Activated CD8-positive, alpha-beta T cell treated with anti-CD3 and anti-CD28 coated beads, Interleukin-2, amount 10 ng/mL, durations not matched to agents 7 days and 5 days (primary cell): ENCODE data around the gene ATP13A2. TPM values are rescaled to one million over a fixed set of nuclear protein-coding genes. Genes with fewer than 3 reads are reported as not detected.

Experiments
- ATAC-seq: fragments of 150-1000 bp; cut with Tn5 transposase; one replicate; pipeline ENCODE4 v1.10.0; 2021; ENCODE audit warnings: moderate library complexity
- CTCF ChIA-PET: fragments of 350-600 bp; sonication (Branson Sonifier 250); formaldehyde crosslinking; loops from one replicate; lab custom pipeline; 2021; ENCODE audit warnings: antibody characterized with exemption; lab: Charles Lee
- POLR2A ChIA-PET: fragments of 350-600 bp; sonication (Branson Sonifier 250); formaldehyde crosslinking; loops from one replicate; lab custom pipeline; 2021; ENCODE audit warnings: antibody characterized with exemption; lab: Charles Lee
- DNase-seq: peaks from one replicate; pipeline ENCODE4 v3.0.0-alpha.2; 2020
- H3K27ac Mint-ChIP-seq: one replicate; pipeline ENCODE4 v1.8.0; 2021; ENCODE audit warnings: mild to moderate bottlenecking, mixed read lengths
- H3K27me3 Mint-ChIP-seq: one replicate; pipeline ENCODE4 v1.8.0; 2021; ENCODE audit warnings: low read depth, mixed read lengths
- H3K36me3 Mint-ChIP-seq: one replicate; pipeline ENCODE4 v1.8.0; 2021; ENCODE audit warnings: low read depth, mixed read lengths
- H3K4me1 Mint-ChIP-seq: one replicate; pipeline ENCODE4 v1.8.0; 2021; ENCODE audit warnings: low read depth, mixed read lengths
- H3K4me3 Mint-ChIP-seq: one replicate; pipeline ENCODE4 v1.8.0; 2021; ENCODE audit warnings: mild to moderate bottlenecking, mixed read lengths
- H3K9me3 Mint-ChIP-seq: one replicate; pipeline ENCODE4 v1.8.0; 2022; ENCODE audit warnings: mixed read lengths; ENCODE audit not compliant: insufficient read depth
- total RNA-seq, 2 experiments: library from RNA; stranded (reverse); gene quantifications; one replicate each; pipeline ENCODE4 v1.2.3, GENCODE V29; 2021

ATP13A2 gene
- total RNA-seq, 2 experiments from 2014 or later, result 42.7 to 51.4 TPM

GRCh38 chr1:16984717-16985116 is 27.0 kb downstream of the ATP13A2 start:
- no peak for ATAC-seq
- Mint-ChIP-seq H3K27me3 (peaks cover 16% of the 10 kb centered on the region), H3K27ac (no peak overlapping the region), H3K9me3 (no peaks in the 10 kb centered on the region), H3K4me1 (peaks cover 9% of the 10 kb centered on the region), H3K4me3 (no peak overlapping the region), H3K36me3 (peaks cover 4% of the 10 kb centered on the region)
- no peak for DNase-seq
- ChIA-PET CTCF (interaction anchor here (2.4 kb wide), 1 partner anchor 23 kb away, joined by 8 read pairs; no protein-coding TSS in a partner anchor), POLR2A (no interaction called here)

GRCh38 chr1:16983649-16984048 is 28.1 kb downstream of the ATP13A2 start:
- Mint-ChIP-seq H3K4me1 (peaks cover 9% of the 10 kb centered on the region), H3K36me3 (peaks cover 4% of the 10 kb centered on the region), H3K4me3 (no peak overlapping the region), H3K9me3 (no peaks in the 10 kb centered on the region), H3K27me3 (peaks cover 20% of the 10 kb centered on the region), H3K27ac (no peak overlapping the region)
- POLR2A ChIA-PET, result interaction anchor here (0.7 kb wide), 1 partner anchor 35 kb away, joined by 4 read pairs; no protein-coding TSS in a partner anchor
- ATAC-seq (no peak), DNase-seq (no peak)
- CTCF ChIA-PET, result no interaction called here

- DNase-seq (no peak), ATAC-seq (no peak)
- Mint-ChIP-seq H3K27me3 (peaks cover 20% of the 10 kb centered on the region), H3K36me3 (peaks cover 2% of the 10 kb centered on the region), H3K9me3 (no peaks in the 10 kb centered on the region), H3K4me1 (peaks cover 9% of the 10 kb centered on the region), H3K27ac (no peak overlapping the region), H3K4me3 (no peak overlapping the region)
- ChIA-PET CTCF (no interaction called here), POLR2A (interaction anchor here (0.7 kb wide), 1 partner anchor 36 kb away, joined by 4 read pairs; no protein-coding TSS in a partner anchor)
Observed at GRCh38 chr1:16982902-16983301, 28.8 kb downstream of the ATP13A2 start.

GRCh38 chr1:16981269-16981849 is 30.4 kb downstream of the ATP13A2 start:
- no peak for ATAC-seq
- ChIA-PET POLR2A (no interaction called here), CTCF (interaction anchor here (0.8 to 0.9 kb wide), 2 partner anchors 39 to 59 kb away, joined by 3 to 4 read pairs; partner anchors contain the start of gene CROCC)
- peaks cover 20% of the 10 kb centered on the region for H3K27me3 Mint-ChIP-seq
- H3K27ac Mint-ChIP-seq, result no peak overlapping the region
- no peak overlapping the region for H3K4me3 Mint-ChIP-seq
- no peaks in the 10 kb centered on the region for H3K9me3 Mint-ChIP-seq
- DNase-seq, result no peak
- peaks cover 9% of the 10 kb centered on the region for H3K4me1 Mint-ChIP-seq
- no peaks in the 10 kb centered on the region for H3K36me3 Mint-ChIP-seq

- Mint-ChIP-seq H3K27ac (no peak within 1 kb of the TSS), H3K9me3 (no peaks in the 10 kb centered on the region), H3K4me1 (peaks cover 9% of the 10 kb centered on the region), H3K4me3 (no peak within 1 kb of the TSS), H3K36me3 (no peaks in the 10 kb centered on the region), H3K27me3 (peaks cover 20% of the 10 kb centered on the region)
- DNase-seq (no peak), ATAC-seq (peak; percentile 29)
- CTCF ChIA-PET, result interaction anchor here (0.7 to 0.9 kb wide), 2 partner anchors 59 to 67 kb away, joined by 3 read pairs; partner anchors contain the start of gene CROCC
- POLR2A ChIA-PET, result no interaction called here
Observed at GRCh38 chr1:16980473-16981268, 31.1 kb downstream of the ATP13A2 start, which contains the start of gene MFAP2. TSS of gene MFAP2 (minus strand) at chr1:16980620. CDS start at chr1:16978273, 2,347 bp downstream.

GRCh38 chr1:16979475-16980327 is 32.0 kb downstream of the ATP13A2 start:
- CTCF ChIA-PET, result interaction anchor here (0.7 to 2.4 kb wide), 2 partner anchors 19 to 68 kb away, joined by 3 to 16 read pairs; no protein-coding TSS in a partner anchor
- no peak overlapping the region for H3K4me3 Mint-ChIP-seq
- ATAC-seq (no peak), DNase-seq (no peak)
- peaks cover 20% of the 10 kb centered on the region for H3K27me3 Mint-ChIP-seq
- no peaks in the 10 kb centered on the region for H3K9me3 Mint-ChIP-seq
- POLR2A ChIA-PET, result no interaction called here
- H3K4me1 Mint-ChIP-seq, result peaks cover 9% of the 10 kb centered on the region
- H3K36me3 Mint-ChIP-seq, result no peaks in the 10 kb centered on the region
- H3K27ac Mint-ChIP-seq, result no peak overlapping the region

GRCh38 chr1:16978567-16979474 is 32.9 kb downstream of the ATP13A2 start:
- H3K4me3 Mint-ChIP-seq, result no peak overlapping the region
- ChIA-PET CTCF (interaction anchor here (2.4 kb wide), 1 partner anchor 18 kb away, joined by 16 read pairs; no protein-coding TSS in a partner anchor), POLR2A (interaction anchor here (0.8 kb wide), 1 partner anchor 35 kb away, joined by 3 read pairs; no protein-coding TSS in a partner anchor)
- H3K36me3 Mint-ChIP-seq, result no peaks in the 10 kb centered on the region
- H3K4me1 Mint-ChIP-seq, result peaks cover 9% of the 10 kb centered on the region
- ATAC-seq, result no peak
- H3K9me3 Mint-ChIP-seq, result no peaks in the 10 kb centered on the region
- H3K27me3 Mint-ChIP-seq, result peaks cover 20% of the 10 kb centered on the region
- no peak for DNase-seq
- no peak overlapping the region for H3K27ac Mint-ChIP-seq

- POLR2A ChIA-PET, result interaction anchor here (0.8 kb wide), 1 partner anchor 36 kb away, joined by 3 read pairs; no protein-coding TSS in a partner anchor
- CTCF ChIA-PET, result interaction anchor here (0.7 to 2.4 kb wide), 2 partner anchors 11 to 17 kb away, joined by 3 to 16 read pairs; no protein-coding TSS in a partner anchor
- H3K9me3 Mint-ChIP-seq, result no peaks in the 10 kb centered on the region
Observed at GRCh38 chr1:16978139-16978538, 33.6 kb downstream of the ATP13A2 start.

GRCh38 chr1:16977377-16977776 is 34.4 kb downstream of the ATP13A2 start:
- DNase-seq, result no peak
- Mint-ChIP-seq H3K36me3 (no peaks in the 10 kb centered on the region), H3K9me3 (no peaks in the 10 kb centered on the region), H3K4me3 (no peak overlapping the region), H3K4me1 (peaks cover 9% of the 10 kb centered on the region), H3K27me3 (peaks cover 17% of the 10 kb centered on the region), H3K27ac (no peak overlapping the region)
- ChIA-PET POLR2A (interaction anchor here (0.8 kb wide), 1 partner anchor 37 kb away, joined by 3 read pairs; no protein-coding TSS in a partner anchor), CTCF (interaction anchor here (2.4 kb wide), 1 partner anchor 17 kb away, joined by 16 read pairs; no protein-coding TSS in a partner anchor)
- no peak for ATAC-seq

More at GRCh38 chr1:16978139-16978538, 33.6 kb downstream of the ATP13A2 start:
- H3K36me3 Mint-ChIP-seq, result no peaks in the 10 kb centered on the region
- H3K27ac Mint-ChIP-seq, result no peak overlapping the region
- peaks cover 9% of the 10 kb centered on the region for H3K4me1 Mint-ChIP-seq
- peaks cover 20% of the 10 kb centered on the region for H3K27me3 Mint-ChIP-seq
- H3K4me3 Mint-ChIP-seq, result no peak overlapping the region
- DNase-seq (no peak), ATAC-seq (no peak)

- no peak overlapping the region for H3K27ac Mint-ChIP-seq
- POLR2A ChIA-PET, result no interaction called here
- peaks cover 9% of the 10 kb centered on the region for H3K4me1 Mint-ChIP-seq
- ATAC-seq (no peak), DNase-seq (no peak)
- no peaks in the 10 kb centered on the region for H3K36me3 Mint-ChIP-seq
- H3K4me3 Mint-ChIP-seq, result no peak overlapping the region
- H3K27me3 Mint-ChIP-seq, result peaks cover 17% of the 10 kb centered on the region
- CTCF ChIA-PET, result interaction anchor here (1.0 kb wide), 2 partner anchors 16 to 17 kb away, joined by 3 to 4 read pairs; no protein-coding TSS in a partner anchor
- no peaks in the 10 kb centered on the region for H3K9me3 Mint-ChIP-seq
Observed at GRCh38 chr1:16976966-16977365, 34.8 kb downstream of the ATP13A2 start.
